GM20000 (cell line): ENCODE results near the gene RBBP7.

Experiments used
- DNase-seq: peaks from one replicate; pipeline ENCODE4 v3.0.0; 2012; ENCODE audit warnings: low spot score
- TF ChIP-seq, protein P1 (sequence below): IDR thresholded peaks from 2 replicates; pipeline ENCODE4 v1.5.1; 2012; ENCODE audit warnings: mild to moderate bottlenecking, control low read depth; ENCODE audit errors: extremely low read depth, missing control alignments

Gene RBBP7

DNA sequence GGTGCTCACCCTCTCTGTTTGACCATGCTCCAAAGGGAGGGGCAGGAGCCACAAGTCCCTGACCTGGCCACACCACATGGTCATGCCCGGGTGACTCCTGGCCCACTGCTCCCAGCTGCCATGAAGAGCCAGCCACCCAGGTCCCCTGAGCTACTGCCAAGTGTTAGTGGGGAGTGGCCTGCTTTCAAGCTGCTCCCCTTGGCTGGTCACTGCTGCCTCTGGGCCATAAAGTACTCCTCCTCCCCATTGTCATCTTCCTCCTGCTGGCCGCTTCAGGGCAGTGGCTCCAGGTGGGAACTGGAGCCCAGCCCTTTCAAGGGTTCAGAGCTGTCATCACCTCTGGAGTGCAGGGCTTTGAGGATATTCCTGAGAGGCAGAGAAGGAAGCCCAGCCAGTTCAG lies 27.3 kb upstream of the RBBP7 start:
- TF ChIP-seq, protein P1, sequence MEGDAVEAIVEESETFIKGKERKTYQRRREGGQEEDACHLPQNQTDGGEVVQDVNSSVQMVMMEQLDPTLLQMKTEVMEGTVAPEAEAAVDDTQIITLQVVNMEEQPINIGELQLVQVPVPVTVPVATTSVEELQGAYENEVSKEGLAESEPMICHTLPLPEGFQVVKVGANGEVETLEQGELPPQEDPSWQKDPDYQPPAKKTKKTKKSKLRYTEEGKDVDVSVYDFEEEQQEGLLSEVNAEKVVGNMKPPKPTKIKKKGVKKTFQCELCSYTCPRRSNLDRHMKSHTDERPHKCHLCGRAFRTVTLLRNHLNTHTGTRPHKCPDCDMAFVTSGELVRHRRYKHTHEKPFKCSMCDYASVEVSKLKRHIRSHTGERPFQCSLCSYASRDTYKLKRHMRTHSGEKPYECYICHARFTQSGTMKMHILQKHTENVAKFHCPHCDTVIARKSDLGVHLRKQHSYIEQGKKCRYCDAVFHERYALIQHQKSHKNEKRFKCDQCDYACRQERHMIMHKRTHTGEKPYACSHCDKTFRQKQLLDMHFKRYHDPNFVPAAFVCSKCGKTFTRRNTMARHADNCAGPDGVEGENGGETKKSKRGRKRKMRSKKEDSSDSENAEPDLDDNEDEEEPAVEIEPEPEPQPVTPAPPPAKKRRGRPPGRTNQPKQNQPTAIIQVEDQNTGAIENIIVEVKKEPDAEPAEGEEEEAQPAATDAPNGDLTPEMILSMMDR: no peak
- no peak for DNase-seq

DNA sequence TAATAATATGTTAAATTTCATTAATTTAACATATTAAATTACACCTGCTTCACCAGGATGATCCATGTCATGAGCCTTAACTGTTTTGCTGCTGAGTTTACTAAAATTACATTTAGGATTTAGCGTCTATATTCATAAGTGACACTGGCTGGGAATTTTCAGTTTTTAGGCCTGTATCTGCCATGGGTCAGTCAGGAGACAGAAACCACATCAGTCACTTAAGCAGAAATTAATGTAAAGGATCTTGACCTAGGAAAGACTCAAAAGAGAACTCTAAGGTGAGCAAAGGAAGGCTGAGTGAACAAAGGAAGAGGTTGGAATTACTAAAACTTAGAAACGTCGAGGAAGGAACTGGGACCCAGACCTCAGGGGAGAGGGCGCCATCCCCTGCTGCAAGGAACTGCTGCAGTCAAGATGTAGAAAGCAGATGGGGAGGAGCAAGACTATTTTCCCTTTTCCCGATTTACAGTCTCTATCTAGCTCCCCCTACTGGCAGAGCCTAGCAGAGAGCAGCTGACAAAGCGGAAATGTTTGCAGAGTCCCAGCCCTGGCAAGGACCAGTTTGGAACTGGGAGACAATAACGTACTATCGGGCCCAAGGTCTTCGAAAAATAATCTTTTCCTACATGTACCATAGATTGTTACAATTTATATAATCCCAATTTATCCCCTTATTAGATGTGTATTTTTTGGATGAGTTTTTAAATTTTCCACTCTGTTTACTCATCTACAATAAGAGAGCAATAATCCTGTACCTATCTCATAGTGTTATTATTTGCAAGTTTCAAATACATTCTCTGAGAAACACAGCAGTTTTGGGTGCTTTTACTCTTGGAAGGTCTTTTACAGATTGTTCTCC lies 22.6 kb upstream of the RBBP7 start:
- peak; percentile 49 for DNase-seq
- TF ChIP-seq, protein P1: peak; percentile 53

DNA sequence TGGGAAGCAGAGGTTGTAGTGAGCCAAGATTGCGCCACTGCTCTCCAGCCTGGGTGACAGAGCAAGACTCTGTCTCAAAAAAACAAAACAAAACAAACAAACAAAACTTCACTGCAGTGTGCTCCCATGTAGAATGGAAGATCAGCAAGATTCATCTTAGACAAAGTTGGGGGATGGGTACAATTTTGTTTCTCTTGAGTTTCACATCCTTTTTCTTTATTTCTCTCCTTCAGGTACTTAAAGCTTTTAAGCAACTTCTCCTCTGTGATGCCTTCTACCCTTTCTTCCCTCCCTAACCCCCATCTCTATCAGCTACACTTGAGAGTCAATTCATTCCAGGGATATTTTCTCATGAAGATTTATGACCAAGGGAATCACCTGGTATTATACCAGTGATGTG lies 15.5 kb upstream of the RBBP7 start:
- TF ChIP-seq, protein P1: no peak
- DNase-seq: peak; percentile 8

DNA sequence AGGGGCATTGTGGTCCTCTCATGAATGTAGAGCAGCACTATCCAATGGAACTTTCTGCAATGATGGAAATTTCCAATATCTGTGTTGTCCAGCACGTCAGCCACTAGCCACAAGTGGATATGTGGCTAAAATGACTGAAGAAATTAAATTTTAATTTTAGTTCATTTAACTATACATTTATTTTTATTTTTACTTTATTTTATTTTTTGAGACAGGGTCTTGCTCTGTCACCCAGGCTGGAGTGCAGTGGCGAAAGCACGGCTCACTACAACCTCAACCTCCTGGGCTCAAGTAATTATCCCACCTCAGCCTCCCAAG lies 13.3 kb upstream of the RBBP7 start:
- no peak for DNase-seq
- TF ChIP-seq, protein P1: no peak

DNA sequence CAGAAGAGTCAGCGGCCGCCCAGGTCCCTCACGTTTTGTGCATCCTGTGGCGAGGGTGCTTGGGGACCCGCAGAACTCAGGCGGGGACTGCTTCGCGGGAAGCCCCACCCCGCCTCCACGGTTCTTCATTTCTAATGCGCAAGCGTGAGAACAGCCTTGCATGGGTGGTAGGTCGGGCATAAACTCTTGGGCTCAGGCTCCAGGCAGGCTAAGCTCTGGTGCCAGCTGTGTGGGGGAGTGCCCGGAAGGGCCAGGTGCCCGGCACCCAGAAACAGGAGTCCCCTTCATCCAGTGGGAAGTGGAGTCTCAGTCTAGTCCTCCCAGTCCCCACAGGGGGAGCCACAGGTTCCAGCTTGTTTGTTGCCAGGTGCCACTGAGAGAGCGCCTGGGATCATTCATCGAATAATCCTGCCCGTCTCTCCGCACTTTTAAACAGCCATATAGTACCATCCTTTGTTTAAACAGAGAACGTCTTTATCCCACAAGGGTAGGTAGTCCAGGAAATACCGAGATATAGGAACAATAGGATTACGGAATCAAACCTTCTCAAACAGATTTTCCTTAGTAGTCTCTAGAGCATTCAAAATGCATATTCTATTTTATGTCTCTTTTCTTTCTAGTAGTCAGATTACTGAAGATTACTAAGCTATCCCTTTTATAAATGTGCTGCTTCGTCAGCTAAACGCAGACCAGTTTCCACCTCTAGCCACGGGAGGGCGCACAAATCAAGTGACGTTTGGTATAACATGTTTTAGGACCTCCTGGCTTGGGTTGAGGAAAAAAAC lies 12.7 kb upstream of the RBBP7 start:
- DNase-seq: peak; percentile 41
- TF ChIP-seq, protein P1: peak; percentile 38

DNA sequence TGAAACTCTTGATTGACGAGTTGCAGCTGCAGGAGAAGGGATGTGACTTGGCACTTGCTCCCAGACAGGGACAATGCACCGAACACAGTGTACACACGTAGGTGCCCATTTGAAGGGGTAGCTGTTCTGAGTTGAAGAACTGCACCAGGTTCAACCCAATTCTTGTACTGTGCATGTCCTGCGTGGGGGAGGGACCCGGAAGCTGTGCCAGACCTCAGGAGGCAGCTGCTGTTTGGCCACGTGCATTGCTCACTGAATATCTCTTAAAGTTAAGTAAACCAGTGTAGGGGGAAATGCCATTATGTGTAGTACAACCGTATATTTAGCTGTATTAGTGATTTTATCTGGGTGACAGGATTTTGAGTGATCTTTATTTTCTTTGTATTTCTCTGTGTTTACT lies 12.0 kb upstream of the RBBP7 start:
- TF ChIP-seq, protein P1: no peak
- DNase-seq: no peak

DNA sequence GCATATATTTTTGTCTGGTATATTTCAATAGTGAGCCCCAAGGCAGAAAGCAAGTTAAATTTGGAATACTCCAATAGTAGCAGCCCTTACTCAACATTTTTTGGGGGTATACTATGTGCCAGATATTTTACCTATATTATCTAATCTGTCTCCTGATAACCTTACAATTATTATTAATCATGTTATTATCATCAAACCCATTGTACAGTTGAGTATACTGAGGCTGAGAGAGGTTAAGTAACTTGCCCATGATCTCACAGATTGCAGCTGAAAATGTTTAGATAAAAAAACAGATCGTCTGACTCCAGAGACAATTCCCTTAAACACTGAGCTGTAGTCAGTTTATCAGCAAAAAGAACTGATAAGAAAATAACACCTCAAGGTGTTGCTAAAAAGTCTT lies 6.5 kb upstream of the RBBP7 start:
- no peak for DNase-seq
- TF ChIP-seq, protein P1: no peak
